Astrocyte (in vitro differentiated cells and primary cell): Measurements from ENCODE around the gene C3orf20.

ENCODE experiments used
- EZH2 ChIP-seq: IDR thresholded peaks from 2 replicates; pipeline ENCODE4 v1.6.1; 2012; ENCODE audit warnings: mild to moderate bottlenecking, low read length, inconsistent platforms; ENCODE audit not compliant: insufficient read depth
- TF ChIP-seq, protein P1 (sequence below): IDR thresholded peaks from 2 replicates; pipeline ENCODE4 v1.5.1; 2011; ENCODE audit warnings: low read depth, mild to moderate bottlenecking, inconsistent platforms, low read length, moderate library complexity; ENCODE audit not compliant: insufficient read depth

DNA sequence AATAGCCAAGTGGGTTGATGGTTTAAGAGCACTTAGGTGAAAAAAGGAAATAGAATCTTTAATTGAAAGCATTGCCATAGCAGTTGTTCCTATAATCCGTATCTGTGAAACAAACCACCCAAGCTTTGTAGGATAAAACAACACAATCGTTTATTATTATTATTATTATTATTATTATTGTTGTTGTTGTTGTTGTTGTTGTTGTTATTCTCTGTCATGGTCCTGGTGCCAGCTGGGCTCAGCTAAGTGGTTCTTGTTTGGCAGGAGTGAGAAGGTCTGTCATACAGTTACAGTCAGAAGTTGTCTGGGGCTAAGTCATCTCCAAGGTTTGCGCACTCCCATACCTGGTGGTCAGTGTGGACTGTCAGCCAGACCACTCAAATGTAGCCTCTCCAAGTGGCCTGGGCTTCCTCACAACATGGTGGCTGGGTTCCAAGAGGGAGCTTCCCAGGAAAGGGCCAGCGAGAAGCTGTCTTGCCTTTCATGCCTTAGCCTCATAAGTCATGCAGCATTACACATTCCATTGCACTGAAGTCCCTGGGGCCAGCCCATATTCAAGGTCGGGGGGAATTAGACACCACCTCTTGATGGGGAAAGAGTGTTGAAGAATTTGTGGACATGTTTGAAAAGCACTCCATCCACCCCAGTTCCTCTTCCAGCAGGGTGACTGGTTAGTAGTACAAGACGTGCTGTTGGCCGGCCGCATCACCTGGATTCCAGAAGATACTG, 89.6 kb downstream of the C3orf20 start:
- TF ChIP-seq, protein P1, sequence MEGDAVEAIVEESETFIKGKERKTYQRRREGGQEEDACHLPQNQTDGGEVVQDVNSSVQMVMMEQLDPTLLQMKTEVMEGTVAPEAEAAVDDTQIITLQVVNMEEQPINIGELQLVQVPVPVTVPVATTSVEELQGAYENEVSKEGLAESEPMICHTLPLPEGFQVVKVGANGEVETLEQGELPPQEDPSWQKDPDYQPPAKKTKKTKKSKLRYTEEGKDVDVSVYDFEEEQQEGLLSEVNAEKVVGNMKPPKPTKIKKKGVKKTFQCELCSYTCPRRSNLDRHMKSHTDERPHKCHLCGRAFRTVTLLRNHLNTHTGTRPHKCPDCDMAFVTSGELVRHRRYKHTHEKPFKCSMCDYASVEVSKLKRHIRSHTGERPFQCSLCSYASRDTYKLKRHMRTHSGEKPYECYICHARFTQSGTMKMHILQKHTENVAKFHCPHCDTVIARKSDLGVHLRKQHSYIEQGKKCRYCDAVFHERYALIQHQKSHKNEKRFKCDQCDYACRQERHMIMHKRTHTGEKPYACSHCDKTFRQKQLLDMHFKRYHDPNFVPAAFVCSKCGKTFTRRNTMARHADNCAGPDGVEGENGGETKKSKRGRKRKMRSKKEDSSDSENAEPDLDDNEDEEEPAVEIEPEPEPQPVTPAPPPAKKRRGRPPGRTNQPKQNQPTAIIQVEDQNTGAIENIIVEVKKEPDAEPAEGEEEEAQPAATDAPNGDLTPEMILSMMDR: no peak
- no peak for TF ChIP-seq EZH2
